GDM1 (cell line): ENCODE measurements around the gene OCSTAMP.

Source experiments
- DNase-seq: peaks from one replicate; lab custom pipeline; 2025; lab: John Stamatoyannopoulos, UW

Gene OCSTAMP

GRCh38 chr20:46553926-46554325 lies 3.5 kb upstream of the OCSTAMP start:
- DNase-seq = no peak

- DNase-seq = peak; percentile 74
Observed at GRCh38 chr20:46552460-46553420, 2.3 kb upstream of the OCSTAMP start.

- DNase-seq = no peak
Observed at GRCh38 chr20:46551522-46552381, 1.3 kb upstream of the OCSTAMP start.

GRCh38 chr20:46549188-46549972 lies 1.1 kb downstream of the OCSTAMP start:
- no peak for DNase-seq

GRCh38 chr20:46548688-46549087 lies 1.8 kb downstream of the OCSTAMP start:
- DNase-seq = no peak

- no peak for DNase-seq
Observed at GRCh38 chr20:46547995-46548394, 2.5 kb downstream of the OCSTAMP start.

- DNase-seq = no peak
Observed at GRCh38 chr20:46546936-46547335, 3.5 kb downstream of the OCSTAMP start.

GRCh38 chr20:46546298-46546697 lies 4.2 kb downstream of the OCSTAMP start:
- DNase-seq = no peak

GRCh38 chr20:46545827-46546138 lies 4.7 kb downstream of the OCSTAMP start:
- DNase-seq = no peak

- peak; percentile 47 for DNase-seq
Observed at GRCh38 chr20:46545077-46545826, 5.2 kb downstream of the OCSTAMP start.

- no peak for DNase-seq
Observed at GRCh38 chr20:46544576-46544975, 5.9 kb downstream of the OCSTAMP start.

- no peak for DNase-seq
Observed at GRCh38 chr20:46543959-46544358, 6.5 kb downstream of the OCSTAMP start.

- DNase-seq = no peak
Observed at GRCh38 chr20:46543033-46543432, 7.4 kb downstream of the OCSTAMP start.

GRCh38 chr20:46541229-46541935 lies 9.1 kb downstream of the OCSTAMP start:
- no peak for DNase-seq

GRCh38 chr20:46539113-46539512 lies 11.3 kb downstream of the OCSTAMP start:
- no peak for DNase-seq

GRCh38 chr20:46530640-46531039 lies 19.8 kb downstream of the OCSTAMP start:
- DNase-seq = no peak

- no peak for DNase-seq
Observed at GRCh38 chr20:46523696-46524328, 26.6 kb downstream of the OCSTAMP start.

GRCh38 chr20:46523108-46523507 lies 27.3 kb downstream of the OCSTAMP start:
- DNase-seq = no peak

- DNase-seq = peak; percentile 37
Observed at GRCh38 chr20:46520976-46521579, 29.4 kb downstream of the OCSTAMP start.

GRCh38 chr20:46520540-46520939 lies 29.9 kb downstream of the OCSTAMP start:
- DNase-seq = no peak
